Activated gamma-delta T cell (primary cell): ENCODE results near the gene UBAP1L.
"Not testable (repeated sequence)": the region's sequence is repeated elsewhere in the genome, so short reads cannot be mapped to it uniquely, and the experiment has no call there.

ENCODE experiments used
- DNase-seq: peaks from one replicate; lab custom pipeline; 2025; lab: John Stamatoyannopoulos, UW

UBAP1L gene

GRCh38 chr15:65044218-65044617, 70.8 kb downstream of the UBAP1L start:
- DNase-seq: not testable (repeated sequence)

DNA sequence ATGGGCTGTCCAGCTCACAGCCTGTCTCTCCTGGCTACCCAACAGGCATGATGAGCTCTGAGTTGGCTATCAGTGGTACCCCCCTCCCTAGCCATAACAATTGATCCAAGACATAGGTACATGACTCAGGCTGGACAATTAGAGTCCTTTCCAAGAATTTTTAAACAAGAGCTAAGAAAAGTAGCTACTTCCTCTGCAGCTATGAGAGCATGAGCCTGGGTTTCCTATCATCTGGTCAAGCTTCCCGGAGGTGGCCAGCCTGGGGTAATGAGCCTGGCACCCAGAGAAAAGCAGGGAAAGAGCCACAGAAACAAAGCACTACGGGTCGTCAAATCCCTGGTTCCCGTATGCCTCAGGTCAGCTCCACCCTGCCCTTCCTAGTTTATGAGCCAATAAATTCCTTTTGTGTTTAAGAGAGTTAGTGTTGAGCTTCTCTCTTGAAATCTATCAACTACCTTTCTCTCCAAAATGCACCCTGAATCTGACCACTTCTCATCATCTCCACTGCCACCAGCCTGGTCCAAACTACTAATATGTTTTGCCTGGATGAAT, 72.1 kb downstream of the UBAP1L start:
- no peak for DNase-seq
